Measurements from ENCODE around the gene SPG11. TPM values are rescaled to one million over a fixed set of nuclear protein-coding genes. Genes with fewer than 3 reads are reported as not detected.

The SPG11 gene
- total and polyA plus RNA-seq, 9 of the 15 experiments (the other 6 are each of a cell fraction or from before 2014, with no cell fraction given), result 23.3 to 71.2 (median 45.6) TPM

- TF ChIP-seq PURB (CRISPR knock-in tag; IDR thresholded peaks at IDR 0.05; ENCODE audit: low read depth) (no peak), SAFB (IDR thresholded peaks at IDR 0.05; ENCODE audit: borderline replicate concordance, low read depth, low read length) (no peak), FOXK1 (CRISPR knock-in tag; IDR thresholded peaks at IDR 0.05; ENCODE audit: borderline replicate concordance) (no peak), ZNF586 (CRISPR knock-in tag; conservative IDR thresholded peaks at IDR 0.05) (no peak), KAT7 (CRISPR knock-in tag; IDR thresholded peaks at IDR 0.05; ENCODE audit: borderline replicate concordance) (no peak), ZNF224 (CRISPR knock-in tag; IDR thresholded peaks at IDR 0.05) (no peak), ZNF165 (CRISPR knock-in tag; IDR thresholded peaks at IDR 0.05; ENCODE audit: borderline replicate concordance) (no peak)
Measured at GRCh38 chr15:44667039-44667360, 3.5 kb upstream of the SPG11 start (continued).

GRCh38 chr15:44666210-44667038 is 3.0 kb upstream of the SPG11 start:
- no peak for FAIRE-seq
- H3K4me1 ChIP-seq (replicated peaks in 1 of 2; ENCODE audit: control insufficient read depth in 2 of 2, insufficient read depth in 2 of 2, low read length in 2 of 2), result peaks cover 10 to 18% of the 10 kb centered on the region in 2 experiments
- H3K27ac ChIP-seq (ENCODE audit: extremely low read depth, low read depth, low read length), result no peak overlapping the region
- H3K4me2 ChIP-seq (ENCODE audit: insufficient read depth, low read length), result no peak overlapping the region
- no peaks in the 10 kb centered on the region for H4K20me1 ChIP-seq (replicated peaks; ENCODE audit: control insufficient read depth, insufficient read depth, low read length)
- WGBS (ENCODE audit: insufficient coverage, low coverage, missing lambda C conversion rate), result 36% methylated on average over 5 of the region's 5 CpGs
- H3K9me3 ChIP-seq (replicated peaks; ENCODE audit: control insufficient read depth, insufficient read depth, low read depth, low read length), result no peaks in the 10 kb centered on the region
- H3K9me1 ChIP-seq (ENCODE audit: control insufficient read depth, insufficient read depth, low read length), result no peaks in the 10 kb centered on the region
- ATAC-seq, result no peak
- no peaks in the 10 kb centered on the region for H3K36me3 ChIP-seq (ENCODE audit: control insufficient read depth, insufficient read depth, low read length)
- no TSS peak for BruUV-seq (replicated peaks)
- in situ Hi-C loops (cut with MboI) (no loop called here), intact Hi-C loops (cut with micrococcal nuclease) (no loop called here)
- CTCF ChIA-PET (ENCODE audit: low intra/inter-chr PET ratio), result no interaction called here
- POLR2A ChIA-PET, result interaction anchor here (0.6 to 1.5 kb wide), 4 partner anchors 17 to 62 kb away, joined by 3 to 5 read pairs (median 4); partner anchors contain the start of gene PATL2
- H3K27me3 ChIP-seq (ENCODE audit: control insufficient read depth in 2 of 2, insufficient read depth in 2 of 2, low read length in 2 of 2), result no peaks in the 10 kb centered on the region
- no peak for DNase-seq (ENCODE audit: extremely low read depth in 1 of 4, low spot score in 3 of 4)
- peak overlapping the region; percentile 69 for H2AFZ ChIP-seq (ENCODE audit: low read depth, low read length)
- no peak overlapping the region for H3K9ac ChIP-seq (ENCODE audit: insufficient read depth in 1 of 2, low read depth in 2 of 2, low read length in 2 of 2)
- H3K79me2 ChIP-seq (ENCODE audit: control insufficient read depth, insufficient read depth, low read length), result peaks cover 23% of the 10 kb centered on the region
- H3K4me3 ChIP-seq, result no peak overlapping the region
- TF ChIP-seq TBP (optimal IDR thresholded peaks at IDR 0.05; ENCODE audit: low read depth, low read length) (no peak), PRDM10 (IDR thresholded peaks at IDR 0.05; ENCODE audit: partially characterized antibody) (peak; percentile 81)

Data from K562 (cell line).